ENCODE results near the gene PLAGL2. TPM values are rescaled to one million over a fixed set of nuclear protein-coding genes. Genes with fewer than 3 reads are reported as not detected.
A peak's percentile ranks its signal among the peaks of the same experiment; 100 is the strongest.
"Not testable (repeated sequence)": the region's sequence is repeated elsewhere in the genome, so short reads cannot be mapped to it uniquely, and the experiment has no call there.

The PLAGL2 gene
- total and polyA plus RNA-seq, 9 donors: 3.3 to 16.5 (median 13.0) TPM

GRCh38 chr20:32205110-32205842, 2.3 kb downstream of the PLAGL2 start:
- peak; percentile 29 for DNase-seq
- Histone ChIP-seq H3K4me3 (ENCODE audit: low read length) (no peak overlapping the region), H3K9me3 (replicated peaks; ENCODE audit: control insufficient read depth, low read depth, low read length) (no peaks in the 10 kb centered on the region), H3K27me3 (ENCODE audit: control insufficient read depth, insufficient read depth, low read length) (no peaks in the 10 kb centered on the region), H3K27ac (ENCODE audit: low read length) (peak overlapping the region; percentile 81), H3K4me1 (ENCODE audit: control insufficient read depth, insufficient read depth, low read length) (peaks cover 55% of the 10 kb centered on the region), H3K36me3 (ENCODE audit: control insufficient read depth, insufficient read depth, low read length) (peaks cover 36% of the 10 kb centered on the region)
- WGBS (ENCODE audit: insufficient coverage): 66% methylated on average over 3 of the region's 5 CpGs

GRCh38 chr20:32204205-32205109, 3.1 kb downstream of the PLAGL2 start:
- Histone ChIP-seq H3K4me3 (ENCODE audit: low read length) (no peak overlapping the region), H3K27ac (ENCODE audit: low read length) (peak overlapping the region; percentile 81), H3K36me3 (ENCODE audit: control insufficient read depth, insufficient read depth, low read length) (peaks cover 35% of the 10 kb centered on the region), H3K4me1 (ENCODE audit: control insufficient read depth, insufficient read depth, low read length) (peaks cover 53% of the 10 kb centered on the region), H3K27me3 (ENCODE audit: control insufficient read depth, insufficient read depth, low read length) (no peaks in the 10 kb centered on the region), H3K9me3 (replicated peaks; ENCODE audit: control insufficient read depth, low read depth, low read length) (no peaks in the 10 kb centered on the region)
- no CpG with 5 or more reads among the region's 4 CpGs for WGBS (ENCODE audit: insufficient coverage)
- no peak for DNase-seq

DNA sequence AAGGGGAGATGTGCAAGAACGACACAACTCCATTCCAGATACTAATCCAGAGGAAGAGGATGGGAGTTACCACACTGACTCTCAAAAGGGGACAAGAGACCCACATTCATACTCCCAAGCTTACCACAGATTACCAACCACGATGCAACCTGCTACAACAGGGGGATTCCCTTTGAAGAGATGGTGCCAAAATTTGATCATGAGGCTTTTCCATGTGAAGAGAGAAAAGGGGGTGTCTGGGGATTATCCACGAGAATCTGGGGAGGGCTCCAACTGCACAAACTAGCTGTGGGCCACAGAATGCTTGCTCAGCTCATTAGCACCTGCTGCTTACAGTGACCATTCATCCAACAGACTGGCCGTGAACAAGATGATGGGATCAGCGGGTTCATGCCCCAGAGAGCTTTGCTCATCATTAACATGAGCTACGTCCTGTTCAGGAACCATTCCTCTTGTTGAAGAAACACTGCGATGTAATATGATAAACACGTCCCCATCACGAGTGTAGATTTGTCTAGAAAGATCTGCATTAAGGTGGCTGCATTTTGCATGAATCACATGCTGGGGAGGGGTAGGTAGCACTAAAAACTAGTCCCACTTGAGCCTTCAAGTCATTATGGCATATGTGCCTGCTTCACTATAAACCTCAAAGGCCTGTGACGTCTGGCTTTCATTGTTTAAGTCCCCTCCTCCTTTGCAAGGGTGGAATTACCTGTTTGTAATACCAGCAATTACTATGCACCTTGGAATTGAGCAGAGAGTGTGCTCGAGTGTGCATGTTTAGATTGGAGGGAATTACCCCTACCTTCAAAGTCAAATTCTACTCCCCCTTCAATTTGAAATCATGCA, 4.0 kb downstream of the PLAGL2 start:
- no peak overlapping the region for H3K4me3 ChIP-seq (ENCODE audit: low read length)
- 71% methylated on average over 6 of the region's 11 CpGs for WGBS (ENCODE audit: insufficient coverage)

GRCh38 chr20:32201977-32202363, 5.6 kb downstream of the PLAGL2 start:
- H3K4me1 ChIP-seq (ENCODE audit: control insufficient read depth, insufficient read depth, low read length): peaks cover 40% of the 10 kb centered on the region
- WGBS (ENCODE audit: insufficient coverage): 70% methylated on average over 2 of the region's 8 CpGs
- H3K36me3 ChIP-seq (ENCODE audit: control insufficient read depth, insufficient read depth, low read length): peaks cover 51% of the 10 kb centered on the region
- no peak for DNase-seq
- no peaks in the 10 kb centered on the region for H3K9me3 ChIP-seq (replicated peaks; ENCODE audit: control insufficient read depth, low read depth, low read length)
- no peak overlapping the region for H3K27ac ChIP-seq (ENCODE audit: low read length)
- no peaks in the 10 kb centered on the region for H3K27me3 ChIP-seq (ENCODE audit: control insufficient read depth, insufficient read depth, low read length)
- H3K4me3 ChIP-seq (ENCODE audit: low read length): no peak overlapping the region

More for the DNA sequence above, 4.0 kb downstream of the PLAGL2 start:
- no peak overlapping the region for H3K27ac ChIP-seq (ENCODE audit: low read length)
- H3K9me3 ChIP-seq (replicated peaks; ENCODE audit: control insufficient read depth, low read depth, low read length): no peaks in the 10 kb centered on the region
- no peak for DNase-seq
- peaks cover 47% of the 10 kb centered on the region for H3K4me1 ChIP-seq (ENCODE audit: control insufficient read depth, insufficient read depth, low read length)
- H3K27me3 ChIP-seq (ENCODE audit: control insufficient read depth, insufficient read depth, low read length): no peaks in the 10 kb centered on the region
- H3K36me3 ChIP-seq (ENCODE audit: control insufficient read depth, insufficient read depth, low read length): peaks cover 41% of the 10 kb centered on the region

GRCh38 chr20:32201296-32201976, 6.1 kb downstream of the PLAGL2 start:
- no peak overlapping the region for H3K27ac ChIP-seq (ENCODE audit: low read length)
- WGBS (ENCODE audit: insufficient coverage): 86% methylated on average over 2 of the region's 4 CpGs
- H3K36me3 ChIP-seq (ENCODE audit: control insufficient read depth, insufficient read depth, low read length): peaks cover 57% of the 10 kb centered on the region
- no peak overlapping the region for H3K4me3 ChIP-seq (ENCODE audit: low read length)
- H3K9me3 ChIP-seq (replicated peaks; ENCODE audit: control insufficient read depth, low read depth, low read length): no peaks in the 10 kb centered on the region
- peaks cover 35% of the 10 kb centered on the region for H3K4me1 ChIP-seq (ENCODE audit: control insufficient read depth, insufficient read depth, low read length)
- no peaks in the 10 kb centered on the region for H3K27me3 ChIP-seq (ENCODE audit: control insufficient read depth, insufficient read depth, low read length)
- no peak for DNase-seq

DNA sequence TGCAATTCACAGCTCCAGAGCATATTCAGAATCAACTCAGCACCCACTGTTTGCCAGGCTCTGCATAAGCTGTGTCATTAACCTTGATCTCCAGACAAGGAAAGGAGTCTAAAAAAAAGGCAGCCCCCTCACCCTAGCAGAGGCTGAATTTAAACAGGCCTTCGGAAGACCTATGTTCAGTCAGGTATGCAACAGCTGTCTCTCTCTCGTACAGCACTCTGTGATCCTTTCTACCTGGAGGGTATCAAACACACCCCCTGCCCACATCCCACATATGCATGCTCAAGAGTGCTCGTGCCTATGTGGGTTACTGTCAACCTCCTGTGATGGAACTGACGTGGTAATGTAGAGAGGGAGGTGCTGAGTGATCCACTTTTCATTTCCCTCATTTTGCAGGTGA, 8.5 kb downstream of the PLAGL2 start:
- H3K9me3 ChIP-seq (replicated peaks; ENCODE audit: control insufficient read depth, low read depth, low read length): no peaks in the 10 kb centered on the region
- H3K4me3 ChIP-seq (ENCODE audit: low read length): no peak overlapping the region
- no CpG with 5 or more reads among the region's 4 CpGs for WGBS (ENCODE audit: insufficient coverage)
- H3K36me3 ChIP-seq (ENCODE audit: control insufficient read depth, insufficient read depth, low read length): peaks cover 80% of the 10 kb centered on the region
- no peak overlapping the region for H3K27ac ChIP-seq (ENCODE audit: low read length)
- H3K4me1 ChIP-seq (ENCODE audit: control insufficient read depth, insufficient read depth, low read length): peaks cover 13% of the 10 kb centered on the region
- no peak for DNase-seq
- H3K27me3 ChIP-seq (ENCODE audit: control insufficient read depth, insufficient read depth, low read length): no peaks in the 10 kb centered on the region

GRCh38 chr20:32197136-32197535, 10.4 kb downstream of the PLAGL2 start:
- H3K9me3 ChIP-seq (replicated peaks; ENCODE audit: control insufficient read depth, low read depth, low read length); DNase-seq; H3K4me3 ChIP-seq (ENCODE audit: low read length); H3K27me3 ChIP-seq (ENCODE audit: control insufficient read depth, insufficient read depth, low read length); H3K4me1 ChIP-seq (ENCODE audit: control insufficient read depth, insufficient read depth, low read length); H3K27ac ChIP-seq (ENCODE audit: low read length): not testable (repeated sequence)
- WGBS (ENCODE audit: insufficient coverage): 95% methylated on average over 20 of the region's 20 CpGs
- H3K36me3 ChIP-seq (ENCODE audit: control insufficient read depth, insufficient read depth, low read length): peaks cover 81% of the 10 kb centered on the region

GRCh38 chr20:32196613-32197012, 10.9 kb downstream of the PLAGL2 start:
- not testable (repeated sequence) for H3K4me3 ChIP-seq (ENCODE audit: low read length); H3K9me3 ChIP-seq (replicated peaks; ENCODE audit: control insufficient read depth, low read depth, low read length); DNase-seq; H3K27me3 ChIP-seq (ENCODE audit: control insufficient read depth, insufficient read depth, low read length); H3K4me1 ChIP-seq (ENCODE audit: control insufficient read depth, insufficient read depth, low read length); H3K27ac ChIP-seq (ENCODE audit: low read length)
- H3K36me3 ChIP-seq (ENCODE audit: control insufficient read depth, insufficient read depth, low read length): peaks cover 78% of the 10 kb centered on the region
- WGBS (ENCODE audit: insufficient coverage): 92% methylated on average over 4 of the region's 11 CpGs

GRCh38 chr20:32195581-32195980, 12.0 kb downstream of the PLAGL2 start:
- H3K4me3 ChIP-seq (ENCODE audit: low read length): no peak overlapping the region

More at GRCh38 chr20:32195581-32195980, 12.0 kb downstream of the PLAGL2 start:
- WGBS (ENCODE audit: insufficient coverage): 64% methylated on average over 7 of the region's 7 CpGs
- no peak for DNase-seq
- Histone ChIP-seq H3K36me3 (ENCODE audit: control insufficient read depth, insufficient read depth, low read length) (peaks cover 68% of the 10 kb centered on the region), H3K9me3 (replicated peaks; ENCODE audit: control insufficient read depth, low read depth, low read length) (no peaks in the 10 kb centered on the region), H3K27me3 (ENCODE audit: control insufficient read depth, insufficient read depth, low read length) (no peaks in the 10 kb centered on the region), H3K4me1 (ENCODE audit: control insufficient read depth, insufficient read depth, low read length) (peaks cover 6% of the 10 kb centered on the region), H3K27ac (ENCODE audit: low read length) (no peak overlapping the region)
